ENCODE data around the gene CTDSP2. TPM values are rescaled to one million over a fixed set of nuclear protein-coding genes. Genes with fewer than 3 reads are reported as not detected.

Gene CTDSP2
- total and polyA plus RNA-seq, 10 of the 15 experiments (the other 5 are each of a cell fraction or from before 2014, with no cell fraction given) = 17.3 to 98.2 (median 54.1) TPM

- TF ChIP-seq YY1 (IDR thresholded peaks at IDR 0.05; ENCODE audit: low read depth, low read length) (peak; percentile 89), GATAD2B (conservative IDR thresholded peaks at IDR 0.05; ENCODE audit: low read depth) (0 out of 2 replicates have a peak, but pooled peaks have one; percentile 40), TBL1XR1 (IDR thresholded peaks at IDR 0.05; ENCODE audit: low read depth, low read length) (0 out of 2 replicates have a peak, but pooled peaks have one; percentile 53), SIX5 (IDR thresholded peaks at IDR 0.05; ENCODE audit: low read depth, low read length, severe bottlenecking) (no peak), WRNIP1 (IDR thresholded peaks at IDR 0.05; ENCODE audit: borderline replicate concordance, low read depth, low read length) (0 out of 2 replicates have a peak, but pooled peaks have one; percentile 69), NBN (IDR thresholded peaks at IDR 0.05) (peak; percentile 48; the same call in 1 of the 2 replicates), EED (IDR thresholded peaks at IDR 0.05; ENCODE audit: low read depth) (peak; percentile 82), CTCF (IDR thresholded peaks at IDR 0.05 in 2 of 3, conservative IDR thresholded peaks at IDR 0.05 in 1 of 3; ENCODE audit: control insufficient read depth in 2 of 3, extremely low read depth in 1 of 3, insufficient read depth in 1 of 3, low read depth in 3 of 3, low read length in 3 of 3) (no peak), FOXM1 (IDR thresholded peaks at IDR 0.05; ENCODE audit: low read depth, low read length) (peak; percentile 66; the same call in 1 of the 2 replicates), SMARCA5 (IDR thresholded peaks at IDR 0.05) (0 out of 2 replicates have a peak, but pooled peaks have one; percentile 29), SRF (IDR thresholded peaks at IDR 0.05; ENCODE audit: low read depth in 2 of 2, low read length in 2 of 2) (0 out of 4 replicates have a peak, but pooled peaks of 1 of the 2 experiments have one; percentile 18), ATF2 (IDR thresholded peaks at IDR 0.05; ENCODE audit: low read length) (peak; percentile 18; the same call in 1 of the 2 replicates), IKZF2 (IDR thresholded peaks at IDR 0.05) (peak in 1 of 2 experiments; percentile 43; a peak in 1 of 4 replicates), E2F4 (IDR thresholded peaks at IDR 0.05; ENCODE audit: low read depth, low read length) (no peak), BCL11A (IDR thresholded peaks at IDR 0.05; ENCODE audit: low read depth, low read length) (no peak), ELK1 (IDR thresholded peaks at IDR 0.05; ENCODE audit: low read depth, low read length) (no peak), SMC3 (IDR thresholded peaks at IDR 0.05; ENCODE audit: borderline replicate concordance, low read length) (no peak), MAX (IDR thresholded peaks at IDR 0.05; ENCODE audit: low read depth, low read length) (no peak)
- TF ChIP-seq, protein P1, sequence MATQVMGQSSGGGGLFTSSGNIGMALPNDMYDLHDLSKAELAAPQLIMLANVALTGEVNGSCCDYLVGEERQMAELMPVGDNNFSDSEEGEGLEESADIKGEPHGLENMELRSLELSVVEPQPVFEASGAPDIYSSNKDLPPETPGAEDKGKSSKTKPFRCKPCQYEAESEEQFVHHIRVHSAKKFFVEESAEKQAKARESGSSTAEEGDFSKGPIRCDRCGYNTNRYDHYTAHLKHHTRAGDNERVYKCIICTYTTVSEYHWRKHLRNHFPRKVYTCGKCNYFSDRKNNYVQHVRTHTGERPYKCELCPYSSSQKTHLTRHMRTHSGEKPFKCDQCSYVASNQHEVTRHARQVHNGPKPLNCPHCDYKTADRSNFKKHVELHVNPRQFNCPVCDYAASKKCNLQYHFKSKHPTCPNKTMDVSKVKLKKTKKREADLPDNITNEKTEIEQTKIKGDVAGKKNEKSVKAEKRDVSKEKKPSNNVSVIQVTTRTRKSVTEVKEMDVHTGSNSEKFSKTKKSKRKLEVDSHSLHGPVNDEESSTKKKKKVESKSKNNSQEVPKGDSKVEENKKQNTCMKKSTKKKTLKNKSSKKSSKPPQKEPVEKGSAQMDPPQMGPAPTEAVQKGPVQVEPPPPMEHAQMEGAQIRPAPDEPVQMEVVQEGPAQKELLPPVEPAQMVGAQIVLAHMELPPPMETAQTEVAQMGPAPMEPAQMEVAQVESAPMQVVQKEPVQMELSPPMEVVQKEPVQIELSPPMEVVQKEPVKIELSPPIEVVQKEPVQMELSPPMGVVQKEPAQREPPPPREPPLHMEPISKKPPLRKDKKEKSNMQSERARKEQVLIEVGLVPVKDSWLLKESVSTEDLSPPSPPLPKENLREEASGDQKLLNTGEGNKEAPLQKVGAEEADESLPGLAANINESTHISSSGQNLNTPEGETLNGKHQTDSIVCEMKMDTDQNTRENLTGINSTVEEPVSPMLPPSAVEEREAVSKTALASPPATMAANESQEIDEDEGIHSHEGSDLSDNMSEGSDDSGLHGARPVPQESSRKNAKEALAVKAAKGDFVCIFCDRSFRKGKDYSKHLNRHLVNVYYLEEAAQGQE (IDR thresholded peaks at IDR 0.05; ENCODE audit: low read depth, low read length) = no peak
Measured at GRCh38 chr12:57836442-57837375, 9.8 kb downstream of the CTDSP2 start (continued).
